H1 (cell line): ENCODE results near the gene SORL1-AS1.

Source experiments
- CHD7 ChIP-seq: fragments of 300-600 bp; sonication (generic); IDR thresholded peaks from 2 replicates; pipeline ENCODE4 v1.7.1; 2012; ENCODE audit warnings: low read length, moderate library complexity, mild to moderate bottlenecking, inconsistent platforms; ENCODE audit not compliant: insufficient replicate concordance

Gene SORL1-AS1

GRCh38 chr11:121431820-121432526, 20.8 kb downstream of the SORL1-AS1 start (continued):
- TF ChIP-seq CHD7, result no peak
